CD4-positive, alpha-beta T cell (primary cell): ENCODE data around the gene KCNC4. TPM values are rescaled to one million over a fixed set of nuclear protein-coding genes. Genes with fewer than 3 reads are reported as not detected.

Experiments used
- ATAC-seq: fragments of 200-7000 bp; cut with Tn5 transposase; one replicate; pipeline ENCODE4 v1.10.0; 2022; ENCODE audit warnings: mild to moderate bottlenecking; ENCODE audit not compliant: poor library complexity
- CTCF ChIA-PET: fragments of 350-600 bp; sonication (Branson Sonifier 250); formaldehyde crosslinking; loops from one replicate; lab custom pipeline; 2021; ENCODE audit warnings: antibody characterized with exemption, inconsistent platforms; lab: Charles Lee
- POLR2A ChIA-PET: fragments of 350-600 bp; sonication (Branson Sonifier 250); formaldehyde crosslinking; loops from one replicate; lab custom pipeline; 2021; ENCODE audit warnings: antibody characterized with exemption, inconsistent platforms; lab: Charles Lee
- DNase-seq, 14 experiments: peaks; one replicate each; pipeline ENCODE4 v3.0.0-alpha.2; 2013 to 2020; ENCODE audit warnings: mixed read lengths in 2 of 14
- H3K27ac ChIP-seq, 2 donors: one replicate each; pipeline versions ENCODE4 v1.5.1 to v1.7.0; 2013; ENCODE audit warnings: low read length in 2 of 2, low read depth in 1 of 2, mild to moderate bottlenecking in 1 of 2
- H3K27me3 ChIP-seq, 2 experiments: 1 replicate in 1 of 2; 2 replicates in 1 of 2; pipeline versions ENCODE4 v1.6.1 to v1.7.0; 2013; ENCODE audit warnings: low read length in 2 of 2, control low read depth in 1 of 2, mild to moderate bottlenecking in 1 of 2, moderate library complexity in 1 of 2; ENCODE audit not compliant: insufficient read depth in 2 of 2, control insufficient read depth in 1 of 2
- H3K36me3 ChIP-seq: one replicate; pipeline ENCODE4 v1.6.1; 2013; ENCODE audit warnings: low read length, control low read depth; ENCODE audit not compliant: insufficient read depth
- H3K4me1 ChIP-seq: one replicate; pipeline ENCODE4 v1.6.1; 2013; ENCODE audit warnings: low read length, control low read depth; ENCODE audit not compliant: insufficient read depth
- H3K4me3 ChIP-seq: one replicate; pipeline ENCODE4 v1.5.1; 2013; ENCODE audit warnings: mild to moderate bottlenecking, low read length, moderate library complexity
- H3K9me3 ChIP-seq, 2 experiments: 1 replicate in 1 of 2; 2 replicates in 1 of 2; pipeline versions ENCODE4 v1.6.1 to v1.7.0; 2013; ENCODE audit warnings: low read length in 2 of 2, mild to moderate bottlenecking in 2 of 2, control low read depth in 1 of 2, moderate library complexity in 1 of 2; ENCODE audit not compliant: control insufficient read depth in 1 of 2, insufficient read depth in 1 of 2
- H3K27ac Mint-ChIP-seq: one replicate; pipeline ENCODE4 v1.8.0; 2020; ENCODE audit warnings: mixed read lengths
- H3K27me3 Mint-ChIP-seq: one replicate; pipeline ENCODE4 v1.8.0; 2021; ENCODE audit warnings: mixed read lengths
- H3K36me3 Mint-ChIP-seq: one replicate; pipeline ENCODE4 v1.8.0; 2021; ENCODE audit warnings: low read depth, mixed read lengths
- H3K4me1 Mint-ChIP-seq: one replicate; pipeline ENCODE4 v1.8.0; 2021; ENCODE audit warnings: low read depth, mixed read lengths
- H3K4me3 Mint-ChIP-seq: one replicate; pipeline ENCODE4 v1.8.0; 2020; ENCODE audit warnings: mild to moderate bottlenecking, mixed read lengths
- H3K9me3 Mint-ChIP-seq: one replicate; pipeline ENCODE4 v1.8.0; 2020; ENCODE audit warnings: mixed read lengths
- CTCF ChIP-seq: fragments of 200-600 bp; IDR thresholded peaks from one replicate; pipeline ENCODE4 v1.8.0; 2022; ENCODE audit warnings: antibody characterized with exemption, mild to moderate bottlenecking
- intact Hi-C, 2 experiments: fragments of 100-400 bp; cut with DNase I in 1 of 2; cut with micrococcal nuclease in 1 of 2; formaldehyde crosslinking; loops; one replicate each; pipeline versions ENCODE4 v1.15.1 to v1.9.0; 2023 to 2025; cut with DNase I, micrococcal nuclease
- total RNA-seq, 174 experiments: library from RNA in 2 of 174; stranded (reverse) in 2 of 174; gene quantifications; one replicate each; pipeline ENCODE4 v1.2.3 and lab custom pipeline; 2021 to 2026

KCNC4 gene
- total RNA-seq, 2 experiments from 2014 or later, result 16.5 to 17.7 TPM

- no peak overlapping the region for H3K27ac Mint-ChIP-seq
- ChIA-PET CTCF (no interaction called here), POLR2A (no interaction called here)
- H3K4me3 Mint-ChIP-seq, result no peak overlapping the region
- ATAC-seq, result no peak
- no peak overlapping the region for H3K27ac ChIP-seq
- H3K36me3 Mint-ChIP-seq, result no peaks in the 10 kb centered on the region
- DNase-seq, result no peak
- H3K9me3 Mint-ChIP-seq, result no peaks in the 10 kb centered on the region
- peaks cover 5% of the 10 kb centered on the region for H3K4me1 ChIP-seq
- no peaks in the 10 kb centered on the region for H3K27me3 ChIP-seq
- no peaks in the 10 kb centered on the region for H3K9me3 ChIP-seq
- no peaks in the 10 kb centered on the region for H3K4me1 Mint-ChIP-seq
- no peaks in the 10 kb centered on the region for H3K36me3 ChIP-seq
- TF ChIP-seq CTCF, result no peak
- H3K4me3 ChIP-seq, result no peak overlapping the region
- H3K27me3 Mint-ChIP-seq, result no peaks in the 10 kb centered on the region
- intact Hi-C loops, result no loop called here
Observed at GRCh38 chr1:110241516-110241915, 31.4 kb downstream of the KCNC4 start.

- Histone ChIP-seq H3K27me3 (no peaks in the 10 kb centered on the region), H3K4me1 (peaks cover 5% of the 10 kb centered on the region), H3K9me3 (no peaks in the 10 kb centered on the region), H3K27ac (no peak overlapping the region), H3K36me3 (no peaks in the 10 kb centered on the region), H3K4me3 (no peak overlapping the region)
- no peaks in the 10 kb centered on the region for H3K36me3 Mint-ChIP-seq
- H3K4me3 Mint-ChIP-seq, result no peak overlapping the region
- ChIA-PET POLR2A (no interaction called here), CTCF (no interaction called here)
- intact Hi-C loops, result no loop called here
- no peak for TF ChIP-seq CTCF
- H3K27ac Mint-ChIP-seq, result no peak overlapping the region
- H3K27me3 Mint-ChIP-seq, result no peaks in the 10 kb centered on the region
- no peak for ATAC-seq
- no peaks in the 10 kb centered on the region for H3K4me1 Mint-ChIP-seq
- DNase-seq, result no peak
- H3K9me3 Mint-ChIP-seq, result no peaks in the 10 kb centered on the region
Observed at GRCh38 chr1:110242062-110242461, 31.9 kb downstream of the KCNC4 start.

- Mint-ChIP-seq H3K4me1 (no peaks in the 10 kb centered on the region), H3K27ac (no peak overlapping the region), H3K9me3 (no peaks in the 10 kb centered on the region), H3K4me3 (no peak overlapping the region), H3K36me3 (no peaks in the 10 kb centered on the region), H3K27me3 (no peaks in the 10 kb centered on the region)
- Histone ChIP-seq H3K27me3 (no peaks in the 10 kb centered on the region), H3K27ac (no peak overlapping the region), H3K4me1 (peaks cover 5% of the 10 kb centered on the region), H3K36me3 (no peaks in the 10 kb centered on the region), H3K9me3 (no peaks in the 10 kb centered on the region), H3K4me3 (no peak overlapping the region)
- ATAC-seq (no peak), DNase-seq (no peak)
- ChIA-PET CTCF (no interaction called here), POLR2A (no interaction called here)
- no peak for TF ChIP-seq CTCF
- intact Hi-C loops, result no loop called here
Observed at GRCh38 chr1:110242731-110243130, 32.6 kb downstream of the KCNC4 start.
